Gastrocnemius medialis (tissue), 4 donors: ENCODE results near the gene IRF5. TPM values are rescaled to one million over a fixed set of nuclear protein-coding genes. Genes with fewer than 3 reads are reported as not detected.

Experiments used
- ATAC-seq, 2 donors: fragments of 150-250 bp; one replicate each; pipeline ENCODE4 v1.9.1; 2016
- DNase-seq, 2 donors: peaks; one replicate each; pipeline ENCODE4 v3.0.0-alpha.2; 2019
- H3K27ac ChIP-seq, 4 donors: fragments of 200-600 bp; sonication (generic); 1 replicate in 1 of 4; 2 replicates in 3 of 4; pipeline ENCODE4 v1.5.1; 2016 to 2018; ENCODE audit warnings: mild to moderate bottlenecking in 2 of 4, moderate library complexity in 1 of 4
- H3K27me3 ChIP-seq, 3 donors: fragments of 200-600 bp; sonication (generic) in 2 of 3; 1 replicate in 1 of 3; 2 replicates in 2 of 3; pipeline versions ENCODE4 v1.5.1 to v1.6.0; 2016 to 2019; ENCODE audit warnings: mild to moderate bottlenecking in 1 of 3, moderate library complexity in 1 of 3
- H3K36me3 ChIP-seq, 2 donors: fragments of 200-600 bp; sonication (generic) in 1 of 2; one replicate each; pipeline ENCODE4 v1.5.1; 2017 to 2018
- H3K4me1 ChIP-seq, 2 donors: fragments of 200-600 bp; sonication (generic) in 1 of 2; one replicate each; pipeline ENCODE4 v1.5.1; 2016 to 2017; ENCODE audit warnings: mild to moderate bottlenecking in 2 of 2
- H3K4me3 ChIP-seq, 4 donors: fragments of 200-600 bp; sonication (generic) in 3 of 4; 1 replicate in 1 of 4; 2 replicates in 3 of 4; pipeline ENCODE4 v1.5.1; 2016 to 2019; ENCODE audit warnings: mild to moderate bottlenecking in 2 of 4
- H3K9me3 ChIP-seq, 3 donors: fragments of 200-600 bp; sonication (generic) in 2 of 3; 1 replicate in 1 of 3; 2 replicates in 2 of 3; pipeline ENCODE4 v1.5.1; 2016 to 2019
- POLR2A ChIP-seq, 2 donors: fragments of 450-650 bp; IDR thresholded peaks; one replicate each; pipeline ENCODE4 v1.6.1; 2017; ENCODE audit warnings: antibody characterized with exemption in 2 of 2, mild to moderate bottlenecking in 2 of 2, moderate library complexity in 2 of 2
- in situ Hi-C, 4 donors: fragments of 200-750 bp; cut with MboI; loops; one replicate each; pipeline versions ENCODE4 v1.15.0 to v1.8.0; 2017; ENCODE audit warnings: low sequenced_read_pairs in 4 of 4
- intact Hi-C: fragments of 100-400 bp; cut with DNase I; formaldehyde crosslinking; loops from one replicate; pipeline ENCODE4 v1.15.1; 2023; ENCODE audit warnings: low total_unique reads
- total RNA-seq, 4 donors: library from RNA; depleted of rRNA; stranded (reverse); fragments of >200 nt; gene quantifications; one replicate each; pipeline versions ENCODE4 v1.1.0 to v1.2.3, GENCODE V29; 2016
- TF ChIP-seq, protein P1 (sequence below), 5 experiments: fragments of 450-650 bp in 3 of 5; fragments of 200-600 bp in 2 of 5; sonication (generic) in 2 of 5; IDR thresholded peaks in 4 of 5; conservative IDR thresholded peaks in 1 of 5; 1 replicate in 4 of 5; 2 replicates in 1 of 5; pipeline ENCODE4 v1.5.1; 2016 to 2019; ENCODE audit warnings: antibody characterized with exemption in 5 of 5, mild to moderate bottlenecking in 3 of 5, moderate library complexity in 3 of 5

Gene IRF5
- total RNA-seq, 4 donors from 2014 or later, result 0.27 to 3.8 (median 2.8) TPM

DNA sequence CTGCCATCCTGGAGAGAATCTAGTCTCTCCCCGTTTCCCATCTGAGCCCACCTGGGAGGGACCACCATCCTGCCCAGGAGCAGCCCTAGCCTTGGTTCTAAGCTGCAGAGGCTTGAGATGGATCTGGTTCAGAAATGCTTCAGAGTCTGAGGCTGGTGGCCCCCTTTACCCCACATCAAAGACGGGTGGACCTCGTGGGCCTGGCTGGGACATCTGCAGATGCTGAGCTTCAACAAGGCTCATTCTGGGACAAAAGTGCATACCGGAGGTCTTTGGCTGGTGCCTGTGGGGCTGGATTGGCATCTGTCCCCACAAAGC lies 4.9 kb upstream of the IRF5 start:
- TF ChIP-seq, protein P1, sequence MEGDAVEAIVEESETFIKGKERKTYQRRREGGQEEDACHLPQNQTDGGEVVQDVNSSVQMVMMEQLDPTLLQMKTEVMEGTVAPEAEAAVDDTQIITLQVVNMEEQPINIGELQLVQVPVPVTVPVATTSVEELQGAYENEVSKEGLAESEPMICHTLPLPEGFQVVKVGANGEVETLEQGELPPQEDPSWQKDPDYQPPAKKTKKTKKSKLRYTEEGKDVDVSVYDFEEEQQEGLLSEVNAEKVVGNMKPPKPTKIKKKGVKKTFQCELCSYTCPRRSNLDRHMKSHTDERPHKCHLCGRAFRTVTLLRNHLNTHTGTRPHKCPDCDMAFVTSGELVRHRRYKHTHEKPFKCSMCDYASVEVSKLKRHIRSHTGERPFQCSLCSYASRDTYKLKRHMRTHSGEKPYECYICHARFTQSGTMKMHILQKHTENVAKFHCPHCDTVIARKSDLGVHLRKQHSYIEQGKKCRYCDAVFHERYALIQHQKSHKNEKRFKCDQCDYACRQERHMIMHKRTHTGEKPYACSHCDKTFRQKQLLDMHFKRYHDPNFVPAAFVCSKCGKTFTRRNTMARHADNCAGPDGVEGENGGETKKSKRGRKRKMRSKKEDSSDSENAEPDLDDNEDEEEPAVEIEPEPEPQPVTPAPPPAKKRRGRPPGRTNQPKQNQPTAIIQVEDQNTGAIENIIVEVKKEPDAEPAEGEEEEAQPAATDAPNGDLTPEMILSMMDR (IDR thresholded peaks at IDR 0.05 in 4 of 5, conservative IDR thresholded peaks at IDR 0.05 in 1 of 5), result no peak
- no peak for TF ChIP-seq POLR2A (IDR thresholded peaks at IDR 0.05)
- intact Hi-C loops, result no loop called here
- in situ Hi-C loops, result no loop called here

DNA sequence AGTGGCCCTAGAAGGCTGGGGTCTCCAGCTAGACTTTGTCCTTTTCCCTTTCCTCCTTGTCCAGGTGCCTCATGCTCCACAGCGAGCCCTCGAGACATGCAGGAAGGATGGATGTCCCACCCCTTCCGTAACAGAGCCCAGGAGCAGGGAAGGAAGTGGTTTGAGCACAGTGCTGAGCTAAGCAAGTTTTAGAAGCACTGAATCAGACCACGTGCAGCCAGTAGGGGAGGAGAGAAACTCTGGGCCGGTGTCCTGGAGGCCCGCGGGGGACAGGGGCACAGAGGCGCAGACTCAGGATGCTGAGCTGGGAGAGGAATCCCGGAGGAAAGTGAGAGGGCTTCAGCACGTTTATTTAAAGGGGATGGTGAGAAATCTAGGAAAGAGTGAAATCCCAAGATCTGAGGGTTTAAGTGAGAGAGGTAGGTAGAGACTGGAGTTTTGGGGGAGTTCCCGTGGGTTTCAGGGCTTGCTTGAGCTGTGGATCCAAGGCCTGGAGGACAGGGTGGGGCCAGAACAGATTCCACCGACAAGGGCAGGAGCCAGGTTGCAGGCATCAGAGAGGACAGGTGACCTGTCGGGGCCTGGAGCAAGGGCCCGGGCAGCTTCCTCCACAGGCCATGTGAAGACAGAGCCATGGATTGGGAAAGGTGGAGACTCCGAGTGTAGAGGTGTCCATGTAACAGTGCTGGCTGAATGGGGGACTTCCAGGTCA lies 4.4 kb upstream of the IRF5 start:
- Histone ChIP-seq H3K4me1 (peaks cover 2 to 3% of the 10 kb centered on the region in 2 donors), H3K27me3 (peaks cover 10 to 30% (median 29%) of the 10 kb centered on the region in 3 donors), H3K4me3 (no peak overlapping the region), H3K9me3 (no peaks in the 10 kb centered on the region), H3K27ac (no peak overlapping the region), H3K36me3 (no peaks in the 10 kb centered on the region)
- TF ChIP-seq POLR2A (IDR thresholded peaks at IDR 0.05), result no peak
- TF ChIP-seq, protein P1 (IDR thresholded peaks at IDR 0.05 in 4 of 5, conservative IDR thresholded peaks at IDR 0.05 in 1 of 5), result no peak
- intact Hi-C loops, result no loop called here
- DNase-seq (peak; percentile 30 to 34), ATAC-seq (no peak)
- in situ Hi-C loops, result no loop called here

More for the DNA sequence above, 4.9 kb upstream of the IRF5 start:
- H3K4me3 ChIP-seq, result no peak overlapping the region
- DNase-seq (no peak), ATAC-seq (no peak)
- peaks cover 5 to 26% (median 24%) of the 10 kb centered on the region in 3 donors for H3K27me3 ChIP-seq
- H3K36me3 ChIP-seq, result no peaks in the 10 kb centered on the region
- no peaks in the 10 kb centered on the region for H3K4me1 ChIP-seq
- no peaks in the 10 kb centered on the region for H3K9me3 ChIP-seq
- no peak overlapping the region for H3K27ac ChIP-seq

DNA sequence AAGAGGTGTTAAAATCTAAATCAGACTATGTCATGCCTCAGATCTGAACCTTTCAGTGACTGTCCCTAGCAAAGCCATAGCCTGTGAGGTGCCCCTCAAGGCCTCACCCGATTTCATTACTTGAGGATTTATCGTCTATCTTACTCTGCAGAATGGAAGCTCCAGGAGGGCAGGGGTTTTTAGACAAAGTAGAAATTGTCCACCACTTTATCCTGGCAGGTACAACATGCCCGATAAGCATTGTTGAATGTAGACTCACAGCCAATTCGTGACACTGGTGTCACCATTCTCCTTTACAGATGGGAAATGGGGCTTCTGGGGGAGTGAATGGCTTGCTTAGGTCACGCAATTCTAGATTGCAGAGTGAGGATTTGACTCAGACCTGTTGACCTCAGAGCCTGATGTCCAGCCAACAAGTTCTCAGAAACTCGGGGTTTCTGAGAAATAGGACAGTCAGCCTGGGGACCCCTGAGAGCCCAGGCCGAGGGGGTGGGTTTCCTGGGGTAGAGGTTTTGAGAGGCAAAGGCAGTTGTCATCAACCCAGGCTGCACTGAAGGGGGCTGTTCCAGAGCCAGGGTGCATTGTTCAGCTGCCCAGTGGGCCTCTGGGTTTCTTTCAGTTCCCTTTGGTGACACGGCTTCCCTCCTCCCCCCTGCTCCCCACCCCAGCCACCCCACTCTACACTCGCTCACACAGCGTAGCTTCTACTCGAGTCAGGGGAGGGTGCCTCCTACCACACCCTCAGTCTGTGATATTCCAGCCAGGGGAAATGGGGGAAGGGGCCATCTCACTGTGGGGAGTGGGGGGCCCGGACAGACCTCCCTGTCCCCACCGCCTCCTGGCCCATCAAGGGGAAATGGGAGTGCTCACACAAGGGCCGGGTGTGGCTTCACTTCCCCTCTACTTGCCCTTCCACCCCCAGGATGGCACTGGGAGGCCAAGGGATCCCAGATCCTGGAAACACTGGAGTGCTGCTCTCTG lies 3.1 kb upstream of the IRF5 start:
- H3K27me3 ChIP-seq, result peaks cover 22 to 36% (median 32%) of the 10 kb centered on the region in 3 donors
- peaks cover 4 to 5% of the 10 kb centered on the region in 2 donors for H3K4me1 ChIP-seq
- DNase-seq, result no peak
- ATAC-seq, result no peak
- H3K36me3 ChIP-seq, result no peaks in the 10 kb centered on the region
- H3K4me3 ChIP-seq, result no peak overlapping the region
- in situ Hi-C loops, result no loop called here
- H3K9me3 ChIP-seq, result no peaks in the 10 kb centered on the region
- TF ChIP-seq, protein P1 (IDR thresholded peaks at IDR 0.05 in 4 of 5, conservative IDR thresholded peaks at IDR 0.05 in 1 of 5), result no peak
- TF ChIP-seq POLR2A (IDR thresholded peaks at IDR 0.05), result no peak
- H3K27ac ChIP-seq, result no peak overlapping the region
- intact Hi-C loops, result no loop called here

DNA sequence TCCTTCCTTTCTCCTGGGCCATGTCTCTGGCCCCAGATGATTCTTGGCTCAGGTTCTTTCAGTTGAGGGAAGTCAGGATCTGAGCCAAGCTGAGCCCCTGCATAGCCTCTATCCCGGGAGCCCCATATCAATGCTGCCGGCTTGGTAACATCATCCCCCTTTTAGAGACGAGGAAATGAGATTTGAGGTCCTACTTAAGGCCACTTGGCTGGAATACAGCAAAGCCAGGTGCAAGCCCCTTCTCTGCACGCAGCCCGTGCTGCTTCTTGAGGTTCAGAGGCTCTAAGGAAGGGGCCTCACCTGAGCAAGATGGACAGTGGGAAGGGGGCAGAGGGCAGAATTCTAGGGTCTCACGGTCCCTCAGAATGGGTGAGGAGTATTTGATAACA lies 2.4 kb upstream of the IRF5 start:
- DNase-seq (no peak), ATAC-seq (no peak)
- intact Hi-C loops, result no loop called here
- Histone ChIP-seq H3K9me3 (no peaks in the 10 kb centered on the region), H3K27ac (no peak overlapping the region), H3K27me3 (peaks cover 22 to 36% (median 32%) of the 10 kb centered on the region in 3 donors), H3K36me3 (no peaks in the 10 kb centered on the region), H3K4me3 (no peak overlapping the region), H3K4me1 (peaks cover 4 to 5% of the 10 kb centered on the region in 2 donors)
- no peak for TF ChIP-seq POLR2A (IDR thresholded peaks at IDR 0.05)
- TF ChIP-seq, protein P1 (IDR thresholded peaks at IDR 0.05 in 4 of 5, conservative IDR thresholded peaks at IDR 0.05 in 1 of 5), result no peak
- in situ Hi-C loops, result no loop called here
